ENCODE measurements around the gene LAMTOR2.

Gene LAMTOR2

DNA sequence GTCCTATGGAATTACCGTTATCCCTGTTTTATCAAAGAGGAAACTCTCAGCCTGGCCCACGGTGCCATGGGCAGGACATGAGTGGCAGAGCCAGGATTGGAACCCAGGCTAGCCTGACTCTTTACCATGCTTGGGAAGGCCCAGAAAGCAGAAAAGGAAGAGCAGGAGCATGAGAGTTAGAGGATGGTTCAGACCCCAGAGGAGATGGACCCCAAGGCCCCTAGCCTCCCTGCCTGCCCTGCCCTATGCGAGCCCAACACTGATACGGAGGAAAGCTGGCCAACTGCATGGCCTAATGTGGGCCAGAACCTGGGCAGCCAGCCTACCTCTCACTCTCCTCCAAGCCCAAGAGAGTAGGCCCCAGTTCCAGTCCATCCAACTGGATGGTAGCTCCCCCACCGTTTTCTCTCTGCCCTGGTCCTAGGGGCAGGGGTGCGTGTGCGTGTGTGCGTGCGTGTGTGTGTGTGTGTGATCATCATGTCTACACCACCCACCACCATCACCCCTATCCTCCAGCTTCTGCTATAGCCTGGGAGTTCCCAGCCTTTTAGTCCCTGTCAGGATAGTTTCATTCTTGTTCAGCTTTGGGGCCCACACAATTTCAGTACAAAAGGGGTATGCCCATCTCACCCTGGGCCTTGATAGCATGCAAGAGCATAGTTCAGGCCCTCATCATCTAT is 43.1 kb downstream of the LAMTOR2 start:
- DNase-seq (ENCODE audit: low read depth in 2 of 2): peak; percentile 40 to 49

DNA sequence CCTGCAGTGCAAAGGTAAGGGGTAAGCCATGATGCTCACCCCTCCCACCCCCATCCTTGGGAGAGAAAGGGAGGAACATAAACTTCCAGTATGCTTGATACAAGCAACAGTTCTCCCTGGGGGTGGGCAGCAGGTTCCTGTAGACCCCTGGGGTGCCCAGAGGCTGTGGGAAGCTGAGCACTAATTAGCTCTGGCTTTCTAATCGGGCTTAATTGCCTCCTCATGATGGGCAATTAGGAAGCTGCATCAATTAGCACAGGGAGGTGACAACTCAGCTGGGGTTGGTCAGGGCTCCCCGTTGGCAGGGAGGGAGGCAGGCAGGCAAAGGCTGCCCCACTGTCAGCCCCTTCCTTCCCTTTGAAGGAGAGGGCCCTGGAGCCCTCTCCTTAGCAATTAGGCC is 44.2 kb downstream of the LAMTOR2 start:
- DNase-seq (ENCODE audit: low read depth in 2 of 2): no peak

DNA sequence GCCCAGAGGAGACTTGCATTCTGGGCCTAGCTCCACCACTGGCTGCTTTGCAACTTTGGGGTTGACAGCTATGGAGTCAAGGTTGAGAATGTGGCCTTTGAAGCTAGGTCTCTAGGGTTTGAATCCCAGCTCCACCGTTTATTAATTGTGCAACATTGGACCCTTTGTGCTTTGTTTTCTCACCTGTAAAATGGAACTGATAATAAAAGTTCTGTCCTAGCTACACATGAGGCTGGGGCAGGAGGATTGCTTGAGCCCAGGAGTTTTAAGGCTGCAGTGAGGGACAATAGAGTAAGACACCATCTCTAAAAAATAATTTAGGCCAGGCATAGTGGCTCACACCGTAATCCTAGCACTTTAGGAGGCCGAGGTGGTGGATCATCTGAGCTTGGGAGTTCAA is 44.7 kb downstream of the LAMTOR2 start:
- no peak for DNase-seq (ENCODE audit: low read depth in 2 of 2)

DNA sequence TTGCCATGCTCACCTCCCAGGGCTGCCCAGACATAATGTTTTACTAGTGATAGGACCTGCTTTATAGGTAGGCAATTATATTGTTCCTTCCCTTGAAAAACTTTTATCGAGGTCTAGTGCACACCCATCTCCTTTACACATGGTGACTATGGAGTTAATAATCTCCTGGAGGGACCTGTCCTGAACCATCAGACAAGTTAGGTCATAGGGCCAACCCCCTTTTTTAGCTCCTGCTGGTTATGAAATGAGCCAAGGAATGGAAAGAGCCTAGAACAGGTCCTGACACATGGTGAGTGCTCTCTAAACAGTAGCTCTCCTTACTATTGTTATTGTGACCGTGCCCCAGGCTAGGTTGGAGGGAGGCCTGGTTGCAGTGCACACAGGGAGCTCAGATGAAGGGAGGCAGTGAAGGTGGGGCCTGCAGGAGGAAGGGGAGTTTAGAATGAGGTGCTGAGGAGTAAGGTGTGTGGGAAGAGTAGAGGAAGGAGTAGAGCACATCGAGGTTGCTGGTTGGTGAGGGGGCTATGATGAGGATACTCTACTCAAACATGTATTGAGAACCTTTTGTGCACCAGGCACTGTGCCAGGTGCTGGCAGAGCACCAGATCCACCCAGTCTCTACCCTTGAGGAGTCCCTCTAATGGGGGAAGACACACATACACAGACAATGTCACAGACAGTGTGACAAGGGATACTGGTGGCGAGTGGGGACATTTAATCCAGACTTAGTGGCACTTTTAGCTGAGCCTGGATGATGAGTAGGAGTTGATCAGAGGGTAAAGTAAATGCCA is 45.8 kb downstream of the LAMTOR2 start:
- DNase-seq (ENCODE audit: low read depth in 2 of 2): no peak

DNA sequence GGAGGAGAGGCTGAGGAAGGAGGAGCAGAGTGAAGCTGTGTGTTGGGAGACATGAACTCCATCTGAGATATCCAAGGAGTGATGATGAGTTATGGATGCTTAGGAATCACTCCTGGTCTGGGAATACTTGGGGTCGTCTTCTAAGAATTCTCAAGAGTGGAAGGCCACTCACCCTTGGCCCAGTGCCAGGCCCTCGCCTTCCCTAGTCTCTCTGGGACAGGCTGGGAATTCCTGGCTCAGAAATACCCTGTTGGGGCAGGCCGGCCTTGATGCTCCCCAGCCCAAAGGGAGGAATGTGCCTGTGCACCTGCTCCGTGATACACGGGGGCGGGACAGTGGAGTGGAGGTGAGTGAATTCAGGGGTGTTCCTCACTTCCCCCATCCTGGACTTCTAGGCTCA is 47.3 kb downstream of the LAMTOR2 start:
- no peak for DNase-seq (ENCODE audit: low read depth in 2 of 2)

DNA sequence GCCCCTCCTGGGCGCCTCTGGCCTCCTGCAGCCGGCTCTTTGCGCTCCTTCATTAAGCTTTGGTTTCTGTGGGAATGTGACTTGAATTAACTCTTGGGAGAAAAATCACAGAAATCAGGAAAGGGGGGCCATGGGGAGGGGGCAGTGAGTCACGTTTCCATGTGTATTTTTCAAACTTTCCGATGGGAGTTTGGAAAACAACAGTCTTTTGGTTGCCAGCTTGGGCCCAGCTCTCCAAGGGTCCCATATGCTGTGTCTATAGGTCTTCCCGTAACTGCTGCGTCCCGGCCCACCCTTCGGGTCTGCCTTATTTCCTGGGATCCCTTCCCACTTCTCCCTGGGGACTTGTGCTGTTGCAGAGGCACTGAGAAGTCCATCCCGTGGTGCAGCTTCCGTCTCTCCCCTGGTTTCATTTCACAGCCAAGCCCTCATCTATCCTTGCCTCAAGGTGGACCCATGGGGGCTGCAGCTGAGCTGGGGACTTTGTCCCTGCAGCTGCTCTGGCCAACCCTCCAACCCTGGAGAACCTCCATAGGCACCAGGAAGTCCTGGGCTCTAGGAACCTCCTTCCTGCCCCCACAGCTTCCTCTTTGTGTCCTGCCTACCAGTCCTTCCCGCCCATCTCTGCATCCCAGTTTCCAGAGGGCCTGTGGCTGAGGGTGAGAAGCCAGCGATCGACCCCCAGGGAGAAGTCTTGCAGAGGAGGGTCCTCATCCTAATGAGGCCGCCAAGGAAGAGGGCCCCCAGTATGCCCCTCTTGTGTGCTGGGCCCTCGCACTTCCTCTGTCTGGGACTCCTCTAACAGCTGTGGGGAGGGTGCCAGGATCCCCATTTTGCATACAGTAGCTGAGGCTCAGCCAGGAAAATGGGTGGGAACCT is 48.3 kb downstream of the LAMTOR2 start:
- DNase-seq (ENCODE audit: low read depth in 2 of 2): no peak

DNA sequence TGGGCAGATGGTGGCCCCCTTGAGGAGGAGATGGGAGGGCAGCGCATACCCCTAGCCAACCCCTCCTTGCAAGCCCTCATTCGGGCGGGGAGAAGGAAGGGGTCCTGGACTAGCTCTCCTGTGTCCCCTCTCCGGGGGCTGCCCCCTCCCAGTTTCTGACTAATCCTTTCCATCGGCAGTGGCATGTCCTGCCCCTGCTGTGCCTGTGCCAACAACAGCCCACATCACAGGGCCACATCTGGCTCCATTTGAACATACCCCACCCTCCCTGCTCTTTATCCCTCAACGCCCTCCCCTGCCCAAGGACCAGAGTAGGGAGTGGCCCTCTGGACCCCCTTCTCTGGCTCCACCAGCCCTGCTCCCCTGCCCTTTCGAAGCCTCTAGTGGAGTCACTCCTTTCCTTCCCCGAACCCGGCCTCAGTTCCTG is 49.0 kb downstream of the LAMTOR2 start:
- DNase-seq (ENCODE audit: low read depth in 2 of 2): no peak

DNA sequence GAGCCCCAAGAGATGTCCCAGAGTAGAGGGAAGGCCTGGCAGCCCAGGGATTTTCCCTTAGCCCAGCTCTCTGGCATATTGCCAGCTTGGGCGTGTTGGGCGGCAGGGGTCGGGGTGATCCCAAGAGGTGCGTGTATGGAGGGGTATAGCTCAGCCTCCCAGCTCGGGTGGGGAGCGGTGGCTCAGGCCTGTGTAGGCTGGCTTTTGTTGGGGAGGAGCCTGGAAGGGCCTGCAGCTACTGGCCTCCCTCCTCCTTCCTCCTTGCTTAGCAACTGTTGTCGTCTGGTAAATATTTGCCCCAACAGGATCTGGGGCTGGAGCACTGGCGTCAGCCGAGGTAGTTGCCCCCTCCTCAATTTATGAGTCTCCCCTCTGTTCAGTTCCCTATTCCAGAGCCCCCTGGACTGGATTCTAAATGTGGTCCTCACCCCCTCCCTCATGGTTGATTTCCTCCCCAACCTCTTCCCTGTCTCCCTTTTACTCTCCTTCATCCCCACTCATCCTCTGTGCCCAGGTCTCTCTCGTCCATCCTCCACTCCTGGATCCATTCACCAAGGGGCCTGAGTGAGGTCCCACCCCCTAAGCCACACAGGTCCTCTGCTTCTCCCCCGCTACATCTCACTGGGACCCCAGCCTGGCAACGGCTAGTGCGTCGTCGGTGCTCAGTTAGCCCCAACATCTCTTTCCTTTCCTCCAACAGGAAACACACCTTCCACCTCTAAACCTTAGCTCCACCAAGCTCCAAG is 49.7 kb downstream of the LAMTOR2 start:
- DNase-seq (ENCODE audit: low read depth in 2 of 2): no peak

DNA sequence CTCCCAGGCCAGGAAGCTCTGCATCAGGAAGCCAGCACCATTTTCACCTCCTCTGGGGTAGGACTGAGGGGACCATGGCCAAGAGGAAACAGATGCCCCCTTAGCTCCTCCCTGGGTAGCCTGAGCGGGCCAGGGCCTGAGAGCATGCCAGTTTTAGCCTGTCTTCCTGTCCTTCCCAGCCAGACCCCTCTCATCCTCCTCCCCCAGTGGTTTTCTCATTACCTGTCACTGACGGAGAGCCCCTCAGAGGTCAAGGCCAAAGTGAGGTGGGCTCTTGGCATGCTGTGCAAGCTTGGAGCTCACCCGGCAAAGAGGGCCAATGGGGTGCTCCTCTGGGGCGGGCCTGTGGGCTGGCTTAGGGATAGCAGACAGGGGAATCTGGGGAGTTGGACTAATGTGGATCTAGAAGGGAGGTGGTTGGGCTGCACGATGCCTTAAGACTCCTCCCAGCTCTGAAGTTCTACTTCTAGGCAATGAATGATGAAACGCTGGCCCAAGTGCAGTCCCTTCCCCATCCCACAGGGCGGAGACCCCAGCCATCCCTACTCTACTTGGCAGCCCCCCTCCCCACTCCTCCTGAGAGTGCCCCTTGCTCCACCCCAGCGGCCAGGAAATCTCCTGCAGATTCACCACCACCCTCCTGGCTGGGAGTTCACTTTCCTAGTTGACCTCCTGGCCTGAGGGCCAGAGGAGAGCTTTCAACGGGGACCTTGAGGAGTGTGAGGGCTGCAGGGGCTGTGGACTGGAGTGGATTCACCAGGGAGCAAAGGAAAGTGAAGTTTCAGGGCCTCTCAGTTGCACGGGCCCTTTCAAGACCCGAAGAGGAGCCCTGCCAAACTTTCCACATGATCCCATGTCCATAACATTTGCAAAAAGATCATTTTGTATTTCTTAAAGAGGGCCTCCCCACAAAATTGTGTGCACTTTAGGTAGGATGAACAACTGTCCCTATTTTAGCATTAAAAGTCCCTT is 50.6 kb downstream of the LAMTOR2 start:
- DNase-seq (ENCODE audit: low read depth in 2 of 2): no peak

DNA sequence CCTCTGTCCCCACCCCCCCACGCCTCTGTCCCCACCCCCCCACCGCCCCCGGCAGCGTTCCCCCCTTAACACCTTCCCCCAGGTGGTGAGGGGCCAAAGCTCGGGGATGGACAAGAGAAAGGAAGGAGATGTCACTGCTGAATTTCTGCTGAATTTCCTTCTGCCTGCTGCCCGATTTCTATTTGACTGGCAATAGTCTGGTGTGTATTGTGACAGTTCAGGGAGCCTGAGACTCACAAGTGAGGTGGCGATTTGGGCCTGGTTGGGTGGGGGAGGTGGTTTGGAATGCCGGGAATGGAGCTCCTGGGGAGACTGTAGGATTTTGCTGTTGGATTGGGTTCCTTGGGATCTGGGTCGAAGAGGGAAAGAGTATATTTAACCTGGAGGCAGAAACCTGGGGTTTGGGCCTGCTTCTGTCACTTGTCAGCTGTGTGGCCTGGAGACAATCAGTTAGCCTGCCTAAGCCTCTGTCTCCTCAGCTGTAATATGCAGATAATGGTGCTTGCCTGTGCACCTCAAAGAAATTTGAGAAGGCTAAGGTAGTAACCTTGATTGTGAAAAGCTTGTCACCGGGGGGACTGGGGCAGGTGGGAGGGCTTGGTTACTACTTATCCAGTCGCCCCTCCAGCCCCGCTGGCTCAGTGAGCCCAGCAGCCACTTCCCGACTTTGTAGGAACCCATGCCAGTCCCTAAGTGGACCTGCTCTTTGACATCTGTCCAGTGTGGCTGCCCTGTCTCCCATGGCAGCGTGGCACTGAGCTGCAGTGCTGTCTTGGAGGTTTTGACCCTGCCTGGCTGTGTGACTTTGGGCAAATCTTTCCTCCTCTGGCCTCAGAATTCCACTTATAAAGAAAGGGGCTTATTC is 52.3 kb downstream of the LAMTOR2 start:
- no peak for DNase-seq (ENCODE audit: low read depth in 2 of 2)

DNA sequence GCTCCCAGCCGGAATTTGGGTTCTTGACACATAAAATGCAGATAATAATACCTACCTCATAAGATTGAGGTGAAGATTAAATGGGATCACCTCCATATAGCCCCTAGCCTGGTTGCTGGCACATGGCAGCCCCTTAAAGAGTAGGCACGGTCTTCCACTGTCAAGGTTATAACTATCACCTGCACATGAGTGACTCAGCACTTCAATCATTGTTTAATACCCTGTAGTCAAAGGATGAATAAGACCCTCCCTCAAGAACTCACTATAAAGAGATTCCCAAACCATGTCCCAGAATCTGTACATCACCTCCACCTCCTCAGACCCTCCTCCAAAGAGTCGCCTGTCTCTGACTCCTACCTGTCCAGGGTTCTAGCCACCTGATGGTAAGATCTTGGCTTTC is 53.5 kb downstream of the LAMTOR2 start:
- DNase-seq (ENCODE audit: low read depth in 2 of 2): no peak

All from stimulated activated CD4-positive, alpha-beta T cell treated with anti-CD3 and anti-CD28 coated beads, Interleukin-15, amount 100 ng/mL, for 48 hours (primary cell).